ENCODE results near the gene GPC6. TPM values are rescaled to one million over a fixed set of nuclear protein-coding genes. Genes with fewer than 3 reads are reported as not detected.

The GPC6 gene
- total and polyA plus RNA-seq, 2 donors (not counting 1 experiment from before 2014, with no cell fraction given), result not detected

- Histone ChIP-seq H3K27me3 (replicated peaks in 1 of 4; ENCODE audit: control extremely low read depth in 1 of 4, control insufficient read depth in 3 of 4, insufficient read depth in 4 of 4, low read length in 3 of 4) (no peaks in the 10 kb centered on the region), H3K27ac (ENCODE audit: low read length in 2 of 2) (no peak overlapping the region), H3K4me2 (replicated peaks; ENCODE audit: low read depth, low read length, poor library complexity, severe bottlenecking) (no peak overlapping the region), H3K36me3 (replicated peaks in 1 of 2; ENCODE audit: control extremely low read depth in 1 of 2, control insufficient read depth in 1 of 2, extremely low read depth in 1 of 2, insufficient read depth in 2 of 2, low read length in 1 of 2) (no peaks in the 10 kb centered on the region), H2AFZ (ENCODE audit: insufficient read depth, low read depth, low read length, poor library complexity, severe bottlenecking) (no peak overlapping the region), H3K4me1 (ENCODE audit: control insufficient read depth in 2 of 2, insufficient read depth in 2 of 2, low read length in 2 of 2) (no peaks in the 10 kb centered on the region), H3K79me2 (ENCODE audit: control insufficient read depth, insufficient read depth, low read length) (no peaks in the 10 kb centered on the region), H4K20me1 (ENCODE audit: control insufficient read depth, insufficient read depth, low read length, poor library complexity, severe bottlenecking) (no peaks in the 10 kb centered on the region), H3K4me3 (ENCODE audit: control extremely low read depth in 1 of 5, extremely low read depth in 1 of 5, insufficient read depth in 1 of 5, low read depth in 2 of 5, low read length in 4 of 5) (no peak overlapping the region), H3K9me3 (ENCODE audit: control extremely low read depth in 1 of 3, control insufficient read depth in 2 of 3, insufficient read depth in 1 of 3, low read length in 2 of 3) (no peaks in the 10 kb centered on the region), H3K9ac (ENCODE audit: low read length) (no peak overlapping the region)
- peaks cover 5% of the 10 kb centered on the region for H3K9me3 Mint-ChIP-seq (ENCODE audit: insufficient read depth)
- ChIA-PET CTCF (no interaction called here), POLR2A (no interaction called here)
- no peaks in the 10 kb centered on the region for H3K4me1 Mint-ChIP-seq
- no peak overlapping the region for H3K27ac Mint-ChIP-seq
- H3K27me3 Mint-ChIP-seq, result no peaks in the 10 kb centered on the region
- DNase-seq, result no peak
- intact Hi-C loops (cut with micrococcal nuclease), result no loop called here
- ATAC-seq (ENCODE audit: low read depth), result no peak
- H3K4me3 Mint-ChIP-seq, result no peak overlapping the region
- no peak for TF ChIP-seq EZH2 (IDR thresholded peaks at IDR 0.05; ENCODE audit: borderline replicate concordance, insufficient read depth, low read depth, low read length, poor library complexity, severe bottlenecking)
- no peak for TF ChIP-seq CTCF (IDR thresholded peaks at IDR 0.05)
These were observed 527.0 kb downstream of the GPC6 start for GRCh38 chr13:93753639-93754038.

GRCh38 chr13:93755341-93755740, 528.7 kb downstream of the GPC6 start:
- CTCF ChIA-PET, result interaction anchor here (1.8 kb wide), 1 partner anchor 13 kb away, joined by 3 read pairs; no protein-coding TSS in a partner anchor
- no peaks in the 10 kb centered on the region for H4K20me1 ChIP-seq (ENCODE audit: control insufficient read depth, insufficient read depth, low read length, poor library complexity, severe bottlenecking)
- no peak overlapping the region for H3K4me3 Mint-ChIP-seq

More at GRCh38 chr13:93755341-93755740, 528.7 kb downstream of the GPC6 start:
- Histone ChIP-seq H3K27ac (ENCODE audit: low read length in 2 of 2) (no peak overlapping the region), H3K4me1 (ENCODE audit: control insufficient read depth in 2 of 2, insufficient read depth in 2 of 2, low read length in 2 of 2) (no peaks in the 10 kb centered on the region), H3K36me3 (replicated peaks in 1 of 2; ENCODE audit: control extremely low read depth in 1 of 2, control insufficient read depth in 1 of 2, extremely low read depth in 1 of 2, insufficient read depth in 2 of 2, low read length in 1 of 2) (no peaks in the 10 kb centered on the region), H3K27me3 (replicated peaks in 1 of 4; ENCODE audit: control extremely low read depth in 1 of 4, control insufficient read depth in 3 of 4, insufficient read depth in 4 of 4, low read length in 3 of 4) (no peaks in the 10 kb centered on the region), H3K79me2 (ENCODE audit: control insufficient read depth, insufficient read depth, low read length) (no peaks in the 10 kb centered on the region), H3K4me3 (ENCODE audit: control extremely low read depth in 1 of 5, extremely low read depth in 1 of 5, insufficient read depth in 1 of 5, low read depth in 2 of 5, low read length in 4 of 5) (no peak overlapping the region), H3K9me3 (ENCODE audit: control extremely low read depth in 1 of 3, control insufficient read depth in 2 of 3, insufficient read depth in 1 of 3, low read length in 2 of 3) (no peaks in the 10 kb centered on the region), H3K4me2 (replicated peaks; ENCODE audit: low read depth, low read length, poor library complexity, severe bottlenecking) (no peak overlapping the region), H3K9ac (ENCODE audit: low read length) (no peak overlapping the region), H2AFZ (ENCODE audit: insufficient read depth, low read depth, low read length, poor library complexity, severe bottlenecking) (no peak overlapping the region)
- no CpG with 5 or more reads among the region's 1 CpG for WGBS (ENCODE audit: insufficient coverage)
- Mint-ChIP-seq H3K9me3 (ENCODE audit: insufficient read depth) (peaks cover 5% of the 10 kb centered on the region), H3K27ac (no peak overlapping the region), H3K4me1 (no peaks in the 10 kb centered on the region), H3K27me3 (no peaks in the 10 kb centered on the region)
- POLR2A ChIA-PET, result no interaction called here
- intact Hi-C loops (cut with micrococcal nuclease), result no loop called here
- TF ChIP-seq EZH2 (IDR thresholded peaks at IDR 0.05; ENCODE audit: borderline replicate concordance, insufficient read depth, low read depth, low read length, poor library complexity, severe bottlenecking) (no peak), CTCF (IDR thresholded peaks at IDR 0.05) (no peak)
- no peak for DNase-seq
- ATAC-seq (ENCODE audit: low read depth), result no peak

Data from B cell (primary cell).